CD4-positive, alpha-beta memory T cell (primary cell): ENCODE results near the gene NTF3. TPM values are rescaled to one million over a fixed set of nuclear protein-coding genes. Genes with fewer than 3 reads are reported as not detected.

ENCODE experiments used
- CTCF ChIA-PET: fragments of 350-600 bp; sonication (Branson Sonifier 250); formaldehyde crosslinking; loops from one replicate; lab custom pipeline; 2021; ENCODE audit warnings: inconsistent platforms; ENCODE audit not compliant: partially characterized antibody; lab: Charles Lee
- POLR2A ChIA-PET: fragments of 350-600 bp; sonication (Branson Sonifier 250); formaldehyde crosslinking; loops from one replicate; lab custom pipeline; 2021; ENCODE audit not compliant: partially characterized antibody; lab: Charles Lee
- DNase-seq, 5 donors: peaks; one replicate each; pipeline versions ENCODE4 v3.0.0 to v3.0.0-alpha.2; 2020 to 2022; ENCODE audit warnings: mixed read lengths in 1 of 5
- H3K27ac ChIP-seq: one replicate; pipeline ENCODE4 v1.7.0; 2013; ENCODE audit warnings: low read depth, low read length
- H3K27me3 ChIP-seq: 2 replicates; pipeline ENCODE4 v1.7.0; 2013; ENCODE audit warnings: mild to moderate bottlenecking, low read length, moderate library complexity; ENCODE audit not compliant: insufficient read depth
- H3K36me3 ChIP-seq: 2 replicates; pipeline ENCODE4 v1.7.0; 2013; ENCODE audit warnings: mild to moderate bottlenecking, low read length, moderate library complexity; ENCODE audit not compliant: insufficient read depth
- H3K4me1 ChIP-seq: 2 replicates; pipeline ENCODE4 v1.7.0; 2013; ENCODE audit warnings: mild to moderate bottlenecking, low read length, moderate library complexity; ENCODE audit not compliant: insufficient read depth
- H3K4me3 ChIP-seq, 2 donors: one replicate each; pipeline ENCODE4 v1.7.0; 2013; ENCODE audit warnings: low read length in 2 of 2, mild to moderate bottlenecking in 1 of 2
- H3K9me3 ChIP-seq, 2 donors: one replicate each; pipeline ENCODE4 v1.7.0; 2013; ENCODE audit warnings: low read length in 2 of 2, control low read depth in 1 of 2; ENCODE audit not compliant: control insufficient read depth in 1 of 2
- H3K27ac Mint-ChIP-seq, 7 donors: one replicate each; pipeline ENCODE4 v1.8.0; 2020 to 2021; ENCODE audit warnings: mixed read lengths in 7 of 7, mild to moderate bottlenecking in 6 of 7, inconsistent platforms in 3 of 7, moderate library complexity in 3 of 7
- H3K27me3 Mint-ChIP-seq, 2 donors: one replicate each; pipeline ENCODE4 v1.8.0; 2020 to 2021; ENCODE audit warnings: mixed read lengths in 2 of 2
- H3K36me3 Mint-ChIP-seq, 2 donors: one replicate each; pipeline ENCODE4 v1.8.0; 2020 to 2021; ENCODE audit warnings: mixed read lengths in 2 of 2, inconsistent platforms in 1 of 2, mild to moderate bottlenecking in 1 of 2
- H3K4me1 Mint-ChIP-seq, 4 donors: one replicate each; pipeline ENCODE4 v1.8.0; 2020 to 2021; ENCODE audit warnings: mixed read lengths in 4 of 4, mild to moderate bottlenecking in 1 of 4
- H3K4me3 Mint-ChIP-seq, 8 donors: one replicate each; pipeline ENCODE4 v1.8.0; 2020 to 2021; ENCODE audit warnings: mixed read lengths in 8 of 8, mild to moderate bottlenecking in 7 of 8, moderate library complexity in 6 of 8, inconsistent platforms in 3 of 8
- H3K9me3 Mint-ChIP-seq, 8 donors: one replicate each; pipeline ENCODE4 v1.8.0; 2020 to 2021; ENCODE audit warnings: mixed read lengths in 8 of 8, mild to moderate bottlenecking in 5 of 8, inconsistent platforms in 3 of 8, moderate library complexity in 1 of 8
- intact Hi-C: fragments of 100-400 bp; cut with micrococcal nuclease; formaldehyde crosslinking; loops from one replicate; pipeline ENCODE4 v1.15.1; 2023
- polyA plus RNA-seq, 2 donors: library from polyadenylated mRNA; unstranded; fragments of 300-500 nt; fragmentation: Illumina TruSeq; gene quantifications; one replicate each; pipeline ENCODE4 v1.2.3, GENCODE V29; 2021
- total RNA-seq, 2 experiments: library from RNA; stranded (reverse); gene quantifications; one replicate each; pipeline ENCODE4 v1.2.3, GENCODE V29; 2021

Gene NTF3
- total and polyA plus RNA-seq, 4 experiments from 2014 or later: not detected

DNA sequence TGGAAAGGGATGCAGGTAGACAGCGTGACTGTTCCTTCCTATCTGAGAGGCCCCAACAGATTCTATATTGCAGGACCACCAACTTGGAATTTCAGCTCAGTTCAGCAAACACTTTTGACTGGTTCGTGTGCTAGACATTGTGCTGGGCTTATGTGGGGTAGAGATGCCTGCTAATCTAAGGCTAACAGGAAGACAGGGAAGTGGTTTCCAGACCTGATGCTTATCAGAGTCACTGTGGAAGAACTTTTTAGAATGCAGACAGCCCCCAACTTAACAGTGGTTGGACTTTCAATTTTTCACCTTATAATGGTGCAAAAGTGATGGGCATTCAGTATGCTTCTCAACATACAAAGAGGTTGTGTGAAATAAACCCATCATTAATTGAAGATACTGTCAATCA lies 32.2 kb downstream of the NTF3 start:
- H3K36me3 Mint-ChIP-seq: no peaks in the 10 kb centered on the region
- no peaks in the 10 kb centered on the region for H3K4me1 ChIP-seq
- H3K27ac ChIP-seq: no peak overlapping the region
- H3K9me3 ChIP-seq: no peaks in the 10 kb centered on the region
- H3K9me3 Mint-ChIP-seq: peaks cover 0 to 3% (median 0%) of the 10 kb centered on the region in 8 donors
- H3K27ac Mint-ChIP-seq: no peak overlapping the region
- no peaks in the 10 kb centered on the region for H3K36me3 ChIP-seq
- intact Hi-C loops: no loop called here
- CTCF ChIA-PET: no interaction called here
- no peak overlapping the region for H3K4me3 Mint-ChIP-seq
- DNase-seq: no peak
- POLR2A ChIA-PET: no interaction called here
- H3K4me3 ChIP-seq: no peak overlapping the region
- no peaks in the 10 kb centered on the region for H3K4me1 Mint-ChIP-seq
- H3K27me3 Mint-ChIP-seq: peaks cover 4 to 8% of the 10 kb centered on the region in 2 donors
- no peaks in the 10 kb centered on the region for H3K27me3 ChIP-seq

DNA sequence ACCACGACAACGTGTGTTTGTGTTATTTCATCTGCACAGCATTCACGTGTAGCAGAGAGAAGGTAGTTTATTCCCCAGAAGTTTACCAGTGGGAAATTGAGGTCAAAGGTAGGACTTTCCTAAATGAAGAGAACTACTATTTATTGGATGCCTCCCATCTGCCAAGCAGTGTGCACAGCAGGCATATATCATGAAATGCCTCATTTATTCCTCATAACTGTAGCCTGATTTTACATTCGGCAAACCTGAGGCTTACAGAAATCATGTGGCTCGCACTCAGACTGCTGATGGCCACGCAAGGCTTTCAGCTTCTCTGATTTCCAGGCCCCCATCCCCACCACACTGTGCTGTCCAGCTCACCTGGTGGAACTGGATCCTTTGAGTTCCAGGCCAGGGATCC lies 33.5 kb downstream of the NTF3 start:
- H3K27ac ChIP-seq: no peak overlapping the region
- H3K36me3 ChIP-seq: no peaks in the 10 kb centered on the region
- no peaks in the 10 kb centered on the region for H3K36me3 Mint-ChIP-seq
- CTCF ChIA-PET: no interaction called here
- DNase-seq: no peak
- H3K9me3 Mint-ChIP-seq: peaks cover 0 to 3% (median 0%) of the 10 kb centered on the region in 8 donors
- H3K27me3 ChIP-seq: no peaks in the 10 kb centered on the region
- POLR2A ChIA-PET: no interaction called here
- H3K4me3 ChIP-seq: no peak overlapping the region
- no peak overlapping the region for H3K4me3 Mint-ChIP-seq
- H3K27ac Mint-ChIP-seq: no peak overlapping the region
- H3K4me1 ChIP-seq: no peaks in the 10 kb centered on the region
- H3K27me3 Mint-ChIP-seq: peaks cover 4 to 8% of the 10 kb centered on the region in 2 donors
- no peaks in the 10 kb centered on the region for H3K9me3 ChIP-seq
- intact Hi-C loops: no loop called here
- no peaks in the 10 kb centered on the region for H3K4me1 Mint-ChIP-seq

DNA sequence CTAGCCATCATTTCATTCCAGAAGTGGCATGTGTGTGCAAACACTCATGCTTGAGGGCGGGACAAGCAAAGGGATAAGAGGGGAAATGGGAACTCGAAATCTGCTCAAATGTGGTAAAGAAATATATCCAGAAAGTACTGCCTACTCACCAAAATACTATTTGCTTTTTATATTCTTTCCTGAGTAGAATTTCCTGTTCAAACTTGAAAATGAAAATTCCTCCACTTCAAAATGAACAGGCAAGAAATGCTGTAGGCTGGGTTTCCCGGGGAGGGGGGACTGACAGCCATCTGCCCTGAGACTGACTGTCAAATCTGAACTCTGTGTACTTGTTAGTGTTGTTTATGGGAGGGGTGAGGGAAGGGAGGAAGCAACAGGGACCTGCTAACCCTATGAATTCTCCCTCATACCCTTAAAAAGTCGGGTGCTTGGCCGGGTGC lies 34.6 kb downstream of the NTF3 start:
- H3K4me3 Mint-ChIP-seq: no peak overlapping the region

DNA sequence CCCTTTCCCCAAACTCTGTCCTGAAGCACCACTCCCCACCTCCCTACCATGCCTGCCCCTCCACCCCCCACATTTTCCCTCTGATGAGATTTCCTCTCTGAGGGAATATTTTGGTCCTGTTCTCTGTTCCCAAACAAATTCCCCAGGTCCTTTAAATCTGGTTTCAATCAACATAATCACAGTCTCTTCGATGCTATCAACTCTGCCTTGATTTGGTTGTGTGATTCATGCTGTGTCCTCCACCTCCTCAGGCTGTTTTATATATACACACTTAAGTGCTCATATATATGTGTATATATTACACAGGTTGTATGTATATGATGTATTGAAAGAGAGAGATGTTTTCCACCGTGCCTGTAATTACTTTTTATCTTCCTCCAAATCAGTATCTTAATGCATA lies 36.0 kb downstream of the NTF3 start:
- no peak overlapping the region for H3K4me3 ChIP-seq
- H3K27me3 ChIP-seq: no peaks in the 10 kb centered on the region
- CTCF ChIA-PET: no interaction called here
- no peak overlapping the region for H3K4me3 Mint-ChIP-seq
- H3K27me3 Mint-ChIP-seq: peaks cover 6 to 13% of the 10 kb centered on the region in 2 donors
- no peak overlapping the region for H3K27ac ChIP-seq
- H3K4me1 Mint-ChIP-seq: no peaks in the 10 kb centered on the region
- no peak for DNase-seq
- POLR2A ChIA-PET: no interaction called here
- no peak overlapping the region for H3K27ac Mint-ChIP-seq
- no peaks in the 10 kb centered on the region for H3K9me3 ChIP-seq
- no peaks in the 10 kb centered on the region for H3K4me1 ChIP-seq
- H3K9me3 Mint-ChIP-seq: peaks cover 0 to 2% (median 0%) of the 10 kb centered on the region in 8 donors
- intact Hi-C loops: no loop called here
- H3K36me3 ChIP-seq: no peaks in the 10 kb centered on the region
- no peaks in the 10 kb centered on the region for H3K36me3 Mint-ChIP-seq

More for the DNA sequence above, 34.6 kb downstream of the NTF3 start:
- POLR2A ChIA-PET: no interaction called here
- Mint-ChIP-seq H3K27me3 (peaks cover 5 to 9% of the 10 kb centered on the region in 2 donors), H3K4me1 (no peaks in the 10 kb centered on the region), H3K9me3 (peaks cover 0 to 3% (median 0%) of the 10 kb centered on the region in 8 donors), H3K27ac (no peak overlapping the region), H3K36me3 (no peaks in the 10 kb centered on the region)
- Histone ChIP-seq H3K27ac (no peak overlapping the region), H3K27me3 (no peaks in the 10 kb centered on the region), H3K4me3 (no peak overlapping the region), H3K9me3 (no peaks in the 10 kb centered on the region), H3K36me3 (no peaks in the 10 kb centered on the region), H3K4me1 (no peaks in the 10 kb centered on the region)
- CTCF ChIA-PET: no interaction called here
- intact Hi-C loops: no loop called here
- DNase-seq: no peak

DNA sequence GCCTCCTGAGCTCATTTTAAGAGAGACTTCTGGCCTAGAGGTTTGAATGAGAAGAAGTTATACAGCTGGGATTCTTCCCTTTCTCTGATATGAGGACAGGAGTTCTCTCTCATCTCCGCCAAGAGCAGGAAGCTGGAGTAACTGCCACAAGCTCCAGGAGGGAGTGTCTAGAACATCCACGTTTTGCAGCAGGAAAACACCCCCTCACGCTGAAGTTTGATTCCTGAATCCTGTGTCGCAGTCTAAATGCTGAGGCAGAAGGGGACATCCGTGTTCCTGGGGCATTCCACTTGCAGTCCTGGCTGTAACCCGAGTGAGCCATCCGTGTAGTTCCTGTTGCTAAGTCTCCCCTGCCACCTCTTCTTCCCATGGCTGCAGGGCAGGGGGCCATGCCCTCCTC lies 38.3 kb downstream of the NTF3 start:
- Histone ChIP-seq H3K4me1 (no peaks in the 10 kb centered on the region), H3K27ac (no peak overlapping the region), H3K9me3 (no peaks in the 10 kb centered on the region), H3K4me3 (no peak overlapping the region), H3K36me3 (no peaks in the 10 kb centered on the region), H3K27me3 (no peaks in the 10 kb centered on the region)
- no peak overlapping the region for H3K4me3 Mint-ChIP-seq
- no peaks in the 10 kb centered on the region for H3K4me1 Mint-ChIP-seq
- peaks cover 0 to 2% (median 0%) of the 10 kb centered on the region in 8 donors for H3K9me3 Mint-ChIP-seq
- ChIA-PET CTCF (no interaction called here), POLR2A (no interaction called here)
- DNase-seq: no peak
- H3K27me3 Mint-ChIP-seq: peaks cover 13 to 18% of the 10 kb centered on the region in 2 donors
- no peak overlapping the region for H3K27ac Mint-ChIP-seq
- no peaks in the 10 kb centered on the region for H3K36me3 Mint-ChIP-seq
- intact Hi-C loops: no loop called here

DNA sequence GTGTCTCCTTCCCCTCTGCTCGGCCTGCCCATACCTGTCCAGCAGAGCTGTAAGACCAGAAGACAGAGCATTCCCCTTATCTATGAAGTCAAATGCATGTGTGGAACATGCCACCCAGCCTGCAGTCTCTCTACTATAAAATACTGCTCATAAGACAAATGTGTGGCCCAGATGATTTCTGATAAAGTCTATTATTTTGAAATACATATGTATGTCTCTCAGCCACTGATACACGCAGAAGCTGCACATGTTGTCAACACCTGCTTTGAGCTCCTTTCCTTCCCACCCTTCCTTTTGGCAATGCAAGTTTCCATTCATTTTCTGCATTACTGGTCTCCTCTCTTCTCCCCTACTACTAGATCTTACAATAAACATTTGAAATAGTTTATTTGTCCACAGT lies 38.8 kb downstream of the NTF3 start:
- Mint-ChIP-seq H3K27me3 (peaks cover 14 to 18% of the 10 kb centered on the region in 2 donors), H3K36me3 (no peaks in the 10 kb centered on the region), H3K9me3 (peaks cover 0 to 2% (median 0%) of the 10 kb centered on the region in 8 donors), H3K27ac (no peak overlapping the region), H3K4me1 (no peaks in the 10 kb centered on the region), H3K4me3 (no peak overlapping the region)
- H3K27me3 ChIP-seq: no peaks in the 10 kb centered on the region
- POLR2A ChIA-PET: no interaction called here
- no peaks in the 10 kb centered on the region for H3K9me3 ChIP-seq
- no peak overlapping the region for H3K27ac ChIP-seq
- H3K36me3 ChIP-seq: no peaks in the 10 kb centered on the region
- CTCF ChIA-PET: no interaction called here
- intact Hi-C loops: no loop called here
- no peak overlapping the region for H3K4me3 ChIP-seq
- H3K4me1 ChIP-seq: no peaks in the 10 kb centered on the region
- DNase-seq: no peak

DNA sequence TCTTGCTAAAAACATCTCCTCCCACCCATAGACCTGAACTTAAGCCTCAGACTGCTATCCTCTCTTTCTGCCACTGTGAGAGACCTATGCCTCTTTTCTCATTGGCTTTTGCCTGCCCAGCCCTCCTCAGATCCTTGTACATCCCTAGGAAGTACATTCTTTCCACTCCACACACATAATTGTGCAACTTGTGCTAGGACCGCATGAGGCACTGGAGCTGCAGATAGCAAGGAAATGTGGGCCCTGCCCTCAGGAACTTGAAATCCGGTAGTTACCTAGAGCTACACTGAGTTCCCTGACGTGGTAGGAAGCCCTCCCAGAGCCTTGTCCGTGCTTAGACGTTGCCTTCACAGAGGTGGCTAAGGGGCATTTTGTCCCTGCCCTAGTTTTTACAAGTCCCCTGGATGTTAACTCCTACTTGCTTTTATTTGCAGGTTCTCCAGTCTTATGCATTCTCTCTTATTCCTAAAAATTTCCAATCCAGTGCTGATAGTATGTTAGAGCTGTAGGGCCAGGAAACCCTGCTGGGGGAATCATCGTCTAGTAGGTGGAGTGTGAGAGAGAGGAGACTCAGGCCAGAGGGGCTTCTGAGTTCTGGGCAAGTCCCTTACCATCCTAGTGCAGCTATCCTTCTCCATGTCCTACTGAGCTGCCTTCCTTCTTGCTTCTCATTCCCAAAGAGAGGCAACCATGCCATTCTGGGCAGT lies 41.3 kb downstream of the NTF3 start:
- H3K9me3 Mint-ChIP-seq: peaks cover 0 to 2% (median 0%) of the 10 kb centered on the region in 8 donors
- no peaks in the 10 kb centered on the region for H3K4me1 Mint-ChIP-seq
- no peak overlapping the region for H3K27ac Mint-ChIP-seq
- POLR2A ChIA-PET: no interaction called here
- no peaks in the 10 kb centered on the region for H3K36me3 Mint-ChIP-seq
- no peak for DNase-seq
- H3K4me3 Mint-ChIP-seq: no peak overlapping the region
- Histone ChIP-seq H3K27ac (no peak overlapping the region), H3K4me3 (no peak overlapping the region), H3K9me3 (no peaks in the 10 kb centered on the region), H3K4me1 (no peaks in the 10 kb centered on the region), H3K27me3 (no peaks in the 10 kb centered on the region), H3K36me3 (no peaks in the 10 kb centered on the region)
- peaks cover 14 to 15% of the 10 kb centered on the region in 2 donors for H3K27me3 Mint-ChIP-seq
- intact Hi-C loops: no loop called here
- CTCF ChIA-PET: no interaction called here
